HepG2 (cell line): ENCODE data around the gene ZCCHC24. TPM values are rescaled to one million over a fixed set of nuclear protein-coding genes. Genes with fewer than 3 reads are reported as not detected.

Source experiments
- CERS6 ChIP-seq: sonication (generic); formaldehyde crosslinking; IDR thresholded peaks from 2 replicates; pipeline ENCODE4 v1.5.0; 2020; ENCODE audit warnings: missing genetic modification reagents
- RBFOX2 ChIP-seq: fragments of 200-400 bp; formaldehyde crosslinking; IDR thresholded peaks from 2 replicates; pipeline ENCODE4 v1.6.1; 2017; ENCODE audit warnings: low read depth, mild to moderate bottlenecking, low read length
- SATB2 ChIP-seq: sonication (generic); formaldehyde crosslinking; IDR thresholded peaks from 2 replicates; pipeline ENCODE4 v1.5.0; 2020; ENCODE audit warnings: missing genetic modification reagents
- SNAPC2 ChIP-seq: sonication (generic); formaldehyde crosslinking; IDR thresholded peaks from 2 replicates; pipeline ENCODE4 v1.8.1; 2022; ENCODE audit warnings: mild to moderate bottlenecking, missing genetic modification reagents
- U2AF1 ChIP-seq: fragments of 200-400 bp; formaldehyde crosslinking; optimal IDR thresholded peaks from 2 replicates; pipeline ENCODE3; 2017; ENCODE audit warnings: mild to moderate bottlenecking, low read depth, low read length
- ZBTB40 ChIP-seq, 2 experiments: fragments of 450-650 bp in 1 of 2; sonication (generic) in 1 of 2; formaldehyde crosslinking in 1 of 2; IDR thresholded peaks; 2 replicates each; pipeline versions ENCODE4 v1.6.1 to v1.8.0; 2016 to 2022; ENCODE audit warnings: antibody characterized with exemption in 1 of 2, mild to moderate bottlenecking in 1 of 2, missing genetic modification reagents in 1 of 2
- ZFY ChIP-seq: sonication (generic); formaldehyde crosslinking; IDR thresholded peaks from 2 replicates; pipeline ENCODE4 v1.4.0; 2020; ENCODE audit warnings: missing genetic modification reagents
- ZNF225 ChIP-seq: sonication (generic); formaldehyde crosslinking; IDR thresholded peaks from 2 replicates; pipeline ENCODE4 v1.4.0; 2020; ENCODE audit warnings: mild to moderate bottlenecking, missing genetic modification reagents
- ZSCAN25 ChIP-seq: sonication (generic); formaldehyde crosslinking; IDR thresholded peaks from 2 replicates; pipeline ENCODE4 v1.8.0; 2022; ENCODE audit warnings: mild to moderate bottlenecking, missing genetic modification reagents
- polyA plus RNA-seq, 8 experiments: library from polyadenylated mRNA; depleted of rRNA in 3 of 8; stranded (reverse) in 7 of 8; unstranded in 1 of 8; fragments of >200 nt; fragmentation: Illumina TruSeq in 4 of 8; extraction: Trizol in 4 of 8; gene quantifications; 2 replicates each; pipeline versions ENCODE4 v1.2.1 to v1.2.3, GENCODE V29; 2011 to 2016; ENCODE audit warnings: low read depth in 4 of 8, missing spikeins in 1 of 8, mixed read lengths in 1 of 8; ENCODE audit not compliant: insufficient read depth in 1 of 8
- total RNA-seq, 5 experiments: library from RNA; depleted of rRNA; stranded (reverse); fragments of >200 nt; fragmentation: Illumina TruSeq; extraction: Trizol; gene quantifications; 2 replicates each; pipeline ENCODE4 v1.2.3, GENCODE V29; 2016; ENCODE audit warnings: low read depth in 1 of 5
- TF ChIP-seq, protein P1 (sequence below): sonication (generic); formaldehyde crosslinking; IDR thresholded peaks from 2 replicates; pipeline ENCODE4 v1.5.0; 2020; ENCODE audit warnings: mild to moderate bottlenecking, missing genetic modification reagents, borderline replicate concordance
- TF ChIP-seq, protein P2 (sequence below), 2 experiments: sonication (generic) in 1 of 2; formaldehyde crosslinking in 1 of 2; IDR thresholded peaks; 2 replicates each; pipeline versions ENCODE4 v1.4.0 to v1.6.1; 2018 to 2020; ENCODE audit warnings: missing genetic modification reagents in 2 of 2, borderline replicate concordance in 1 of 2, low read depth in 1 of 2, mild to moderate bottlenecking in 1 of 2, missing biosample characterization in 1 of 2
- TF ChIP-seq, protein P3 (sequence below): sonication (generic); formaldehyde crosslinking; IDR thresholded peaks from 2 replicates; pipeline ENCODE4 v1.8.1; 2023; ENCODE audit warnings: mild to moderate bottlenecking, moderate library complexity, missing genetic modification reagents

Gene ZCCHC24
- total and polyA plus RNA-seq, 2 of the 13 experiments (the other 11 are each of a cell fraction or from before 2014, with no cell fraction given) = 3.1 to 7.9 TPM

GRCh38 chr10:79445977-79446757, 743 bp upstream of the ZCCHC24 start (continued):
- TF ChIP-seq ZBTB40 (IDR thresholded peaks at IDR 0.05) = no peak
- no peak for TF ChIP-seq ZBTB40 (CRISPR knock-in tag; IDR thresholded peaks at IDR 0.05)
- no peak for TF ChIP-seq RBFOX2
- no peak for TF ChIP-seq ZFY (CRISPR knock-in tag)
- TF ChIP-seq SNAPC2 (CRISPR knock-in tag) = no peak
- TF ChIP-seq ZSCAN25 (CRISPR knock-in tag) = no peak
- peak; percentile 63 for TF ChIP-seq U2AF1
- TF ChIP-seq CERS6 (CRISPR knock-in tag) = no peak
- TF ChIP-seq, protein P1, sequence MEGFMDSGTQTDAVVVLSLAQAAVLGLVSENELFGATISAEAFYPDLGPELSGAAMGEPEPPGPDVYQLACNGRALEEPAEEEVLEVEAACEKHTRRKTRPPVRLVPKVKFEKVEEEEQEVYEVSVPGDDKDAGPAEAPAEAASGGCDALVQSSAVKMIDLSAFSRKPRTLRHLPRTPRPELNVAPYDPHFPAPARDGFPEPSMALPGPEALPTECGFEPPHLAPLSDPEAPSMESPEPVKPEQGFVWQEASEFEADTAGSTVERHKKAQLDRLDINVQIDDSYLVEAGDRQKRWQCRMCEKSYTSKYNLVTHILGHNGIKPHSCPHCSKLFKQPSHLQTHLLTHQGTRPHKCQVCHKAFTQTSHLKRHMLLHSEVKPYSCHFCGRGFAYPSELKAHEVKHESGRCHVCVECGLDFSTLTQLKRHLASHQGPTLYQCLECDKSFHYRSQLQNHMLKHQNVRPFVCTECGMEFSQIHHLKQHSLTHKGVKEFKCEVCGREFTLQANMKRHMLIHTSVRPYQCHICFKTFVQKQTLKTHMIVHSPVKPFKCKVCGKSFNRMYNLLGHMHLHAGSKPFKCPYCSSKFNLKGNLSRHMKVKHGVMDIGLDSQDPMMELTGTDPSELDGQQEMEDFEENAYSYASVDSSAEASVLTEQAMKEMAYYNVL = peak; percentile 24; the same call in 1 of the 2 replicates
- no peak for TF ChIP-seq SATB2 (CRISPR knock-in tag)
- TF ChIP-seq, protein P2, sequence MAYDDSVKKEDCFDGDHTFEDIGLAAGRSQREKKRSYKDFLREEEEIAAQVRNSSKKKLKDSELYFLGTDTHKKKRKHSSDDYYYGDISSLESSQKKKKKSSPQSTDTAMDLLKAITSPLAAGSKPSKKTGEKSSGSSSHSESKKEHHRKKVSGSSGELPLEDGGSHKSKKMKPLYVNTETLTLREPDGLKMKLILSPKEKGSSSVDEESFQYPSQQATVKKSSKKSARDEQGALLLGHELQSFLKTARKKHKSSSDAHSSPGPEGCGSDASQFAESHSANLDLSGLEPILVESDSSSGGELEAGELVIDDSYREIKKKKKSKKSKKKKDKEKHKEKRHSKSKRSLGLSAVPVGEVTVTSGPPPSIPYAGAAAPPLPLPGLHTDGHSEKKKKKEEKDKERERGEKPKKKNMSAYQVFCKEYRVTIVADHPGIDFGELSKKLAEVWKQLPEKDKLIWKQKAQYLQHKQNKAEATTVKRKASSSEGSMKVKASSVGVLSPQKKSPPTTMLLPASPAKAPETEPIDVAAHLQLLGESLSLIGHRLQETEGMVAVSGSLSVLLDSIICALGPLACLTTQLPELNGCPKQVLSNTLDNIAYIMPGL (CRISPR knock-in tag; IDR thresholded peaks at IDR 0.05; ENCODE audit: borderline replicate concordance in 1 of 2, low read depth in 1 of 2) = no peak
- TF ChIP-seq ZNF225 (CRISPR knock-in tag) = no peak
- TF ChIP-seq, protein P3, sequence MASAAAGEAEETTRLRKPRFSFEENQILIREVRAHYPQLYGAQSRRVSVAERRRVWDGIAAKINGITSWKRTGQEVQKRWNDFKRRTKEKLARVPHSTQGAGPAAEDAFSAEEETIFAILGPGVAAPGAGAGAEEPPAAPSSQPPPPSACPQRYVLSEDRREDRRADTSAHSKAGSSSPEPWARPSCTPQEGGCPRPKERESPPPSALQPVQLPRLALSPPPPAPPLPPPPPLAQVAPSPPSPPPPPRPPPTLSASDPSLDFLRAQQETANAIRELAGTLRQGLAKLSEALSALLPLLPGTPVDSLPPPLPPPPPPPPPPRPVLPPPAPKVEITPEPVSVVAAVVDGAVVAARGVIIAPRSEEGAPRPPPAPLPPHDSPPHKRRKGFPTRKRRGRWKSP (CRISPR knock-in tag) = 0 out of 2 replicates have a peak, but pooled peaks have one; percentile 27
